CD4-positive, alpha-beta T cell treated with Interleukin-15 for 4 hours (primary cell): ENCODE data around the gene SLC13A5.
A peak's percentile ranks its signal among the peaks of the same experiment; 100 is the strongest.
"Not testable (repeated sequence)": the region's sequence is repeated elsewhere in the genome, so short reads cannot be mapped to it uniquely, and the experiment has no call there.

Experiments
- DNase-seq: peaks from one replicate; pipeline ENCODE4 v3.0.0-alpha.2; 2020; ENCODE audit warnings: low spot score

SLC13A5 gene

DNA sequence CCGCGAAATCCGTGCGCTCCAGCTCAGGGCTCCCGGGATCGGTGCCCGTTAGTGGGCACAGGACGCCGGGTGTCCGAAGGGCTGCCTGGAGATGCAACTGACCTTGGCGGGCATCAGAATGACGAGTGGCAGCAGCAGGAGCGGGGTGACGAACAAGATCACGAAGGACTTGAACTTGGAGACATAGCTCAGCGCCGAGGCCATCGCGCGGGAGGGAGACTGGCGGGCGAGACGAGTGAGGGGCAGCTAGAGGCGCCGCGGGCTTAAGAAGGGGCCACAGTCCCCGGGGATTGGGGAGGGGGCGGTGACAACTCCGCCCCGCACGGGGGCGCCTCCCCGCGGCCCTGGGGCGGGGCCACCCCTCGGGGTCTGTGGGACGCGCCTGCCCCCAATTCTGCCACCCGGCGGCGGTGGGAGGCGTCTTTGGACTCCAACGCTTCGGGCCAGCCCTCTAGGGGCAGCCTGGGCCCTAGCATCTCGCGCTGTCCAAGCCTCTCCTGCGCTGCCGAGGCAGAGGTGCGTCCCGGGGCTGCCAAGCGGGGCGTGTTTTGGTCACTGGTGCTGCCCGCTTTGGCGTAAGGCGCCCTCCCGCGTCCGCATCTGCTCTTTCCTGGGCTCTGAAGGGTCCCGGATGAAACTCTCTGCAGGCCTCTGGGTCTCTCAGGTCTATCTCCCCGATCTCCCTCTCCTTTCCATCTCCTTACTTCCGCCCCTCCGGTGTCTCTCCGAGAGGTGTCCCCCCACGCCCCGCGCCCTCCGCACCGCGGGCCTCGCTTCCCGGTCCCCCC is at the start of gene SLC13A5:
TSS of gene SLC13A5 (minus strand) at position 240 of the 788 bp plus-strand sequence. CDS start at position 204, 36 bp downstream.
- DNase-seq: no peak

DNA sequence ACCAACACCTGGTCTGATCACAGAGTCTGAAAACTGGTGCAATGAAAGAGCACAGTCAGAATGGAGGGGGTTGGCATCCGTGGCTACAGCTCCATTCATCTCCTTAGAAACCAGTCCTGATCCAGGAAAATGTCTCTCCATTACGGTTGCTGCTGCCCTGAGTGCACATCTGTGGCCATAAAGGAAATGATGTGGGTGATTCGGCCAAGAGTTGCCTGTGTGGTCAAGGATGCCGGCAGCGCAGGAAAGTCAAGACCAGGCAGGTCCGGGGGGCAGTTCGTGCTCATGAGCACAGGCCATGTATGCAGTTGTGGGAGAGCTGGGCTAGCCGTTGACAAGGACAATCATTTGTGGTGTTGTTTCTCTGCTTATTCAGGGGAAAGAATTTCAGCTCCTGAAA is 48.6 kb upstream of the SLC13A5 start:
- no peak for DNase-seq

- no peak for DNase-seq
Measured at GRCh38 chr17:6757747-6758146, 44.6 kb upstream of the SLC13A5 start.

GRCh38 chr17:6756425-6757031 is 43.4 kb upstream of the SLC13A5 start:
- no peak for DNase-seq

DNA sequence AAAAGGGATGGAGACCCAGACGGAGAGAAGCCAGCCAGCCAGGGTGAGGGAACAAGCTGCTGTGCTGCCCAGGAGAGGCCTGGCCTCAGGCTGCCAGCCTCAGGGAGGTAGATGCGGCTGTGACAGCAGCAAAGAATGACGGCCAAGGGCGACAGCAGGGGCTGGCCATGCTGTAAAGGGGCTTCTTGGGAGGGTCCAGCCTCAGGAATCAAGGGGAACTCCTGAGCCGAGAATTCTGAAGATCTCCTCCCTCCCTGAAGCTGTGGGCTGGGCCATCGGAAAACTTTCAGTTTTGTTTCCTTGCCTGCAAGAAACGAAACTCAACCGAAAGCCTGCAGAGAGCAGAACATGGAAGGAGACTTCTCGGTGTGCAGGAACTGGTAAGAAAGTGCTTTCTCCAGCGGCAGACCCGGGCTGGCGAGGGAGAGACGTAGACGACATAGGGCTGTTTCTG is 42.6 kb upstream of the SLC13A5 start, which contains the start of gene XAF1:
TSS of gene XAF1 (plus strand) at position 316 of the 454 bp plus-strand sequence. CDS start at position 349, 33 bp downstream.
- peak; percentile 63 for DNase-seq

DNA sequence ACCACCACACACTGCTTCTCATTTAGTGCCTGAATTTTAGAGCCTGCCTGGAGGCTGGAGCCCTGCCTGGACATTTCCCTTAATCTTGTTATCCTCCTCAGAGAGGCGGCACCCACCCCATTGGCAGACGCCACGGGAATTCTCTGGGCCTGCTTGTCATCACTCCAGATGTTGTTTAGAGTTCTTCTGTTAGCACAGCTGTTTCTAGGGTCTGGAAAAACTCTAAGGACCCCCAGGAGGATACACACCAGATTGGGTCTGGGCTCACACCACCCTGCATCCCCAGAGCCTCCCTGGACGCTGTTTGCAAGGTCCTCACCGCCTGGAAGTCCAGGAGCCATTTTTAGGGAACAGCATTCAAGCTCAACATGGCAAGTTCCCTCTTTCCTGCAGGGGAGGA is 42.1 kb upstream of the SLC13A5 start:
- DNase-seq: no peak

DNA sequence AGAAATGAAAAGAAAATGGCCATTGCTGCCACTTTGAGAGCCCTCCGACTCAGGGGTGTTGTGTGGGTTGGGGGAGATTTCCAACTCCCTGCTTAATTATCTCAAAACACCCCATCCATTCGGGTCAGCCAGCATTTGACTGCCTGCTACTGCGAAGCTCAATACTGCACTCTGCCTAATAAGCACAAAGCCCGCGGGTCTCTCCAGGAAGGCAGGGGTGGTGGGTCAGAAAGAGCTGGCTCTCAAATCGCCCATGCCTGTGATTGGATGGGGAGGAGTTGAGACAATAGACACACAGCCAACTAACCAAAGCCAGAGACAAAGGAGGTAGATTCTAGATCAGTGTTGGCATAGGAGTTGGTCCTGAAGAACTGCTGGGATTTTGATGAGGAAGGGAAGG is 40.4 kb upstream of the SLC13A5 start:
- DNase-seq: no peak

GRCh38 chr17:6753006-6753445 is 39.9 kb upstream of the SLC13A5 start:
- peak; percentile 64 for DNase-seq

GRCh38 chr17:6752068-6752909 is 39.1 kb upstream of the SLC13A5 start:
- DNase-seq: no peak

DNA sequence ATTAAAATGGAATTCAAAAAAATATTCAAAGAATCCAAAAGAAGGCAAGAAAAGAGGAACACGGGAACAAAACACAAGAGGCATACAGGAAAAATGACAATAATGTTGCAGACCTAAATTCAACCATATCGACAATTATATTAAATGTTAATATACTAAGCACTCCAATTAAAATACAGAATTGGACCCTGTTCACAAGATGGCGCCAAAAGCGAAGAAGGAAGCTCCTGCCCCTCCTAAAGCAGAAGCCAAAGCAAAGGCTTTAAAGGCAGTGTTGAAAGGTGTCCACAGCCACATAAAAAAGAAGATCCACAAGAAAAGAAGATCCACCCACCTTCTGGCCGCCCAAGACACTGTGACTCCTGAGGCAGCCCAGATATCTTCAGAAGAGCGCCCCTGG is 36.4 kb upstream of the SLC13A5 start:
- peak; percentile 14 for DNase-seq

GRCh38 chr17:6748617-6749016 is 35.4 kb upstream of the SLC13A5 start:
- no peak for DNase-seq

DNA sequence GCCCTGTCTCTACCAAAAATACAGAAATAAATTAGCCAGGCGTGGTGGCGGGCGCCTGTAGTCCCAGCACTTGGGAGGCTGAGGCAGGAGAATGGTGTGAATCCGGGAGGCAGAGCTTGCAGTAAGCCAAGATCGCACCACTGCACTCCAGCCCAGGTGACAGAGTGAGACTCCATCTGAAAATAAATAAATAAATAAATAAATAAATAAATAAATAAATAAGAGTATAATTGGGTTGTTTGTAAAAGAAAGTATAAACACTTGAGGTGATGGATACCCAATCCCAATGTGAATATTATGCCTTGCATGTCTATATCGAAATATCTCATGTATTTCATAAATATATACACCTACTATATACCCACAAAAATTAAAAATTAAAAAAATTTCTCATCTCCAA is 33.5 kb upstream of the SLC13A5 start:
- not testable (repeated sequence) for DNase-seq

DNA sequence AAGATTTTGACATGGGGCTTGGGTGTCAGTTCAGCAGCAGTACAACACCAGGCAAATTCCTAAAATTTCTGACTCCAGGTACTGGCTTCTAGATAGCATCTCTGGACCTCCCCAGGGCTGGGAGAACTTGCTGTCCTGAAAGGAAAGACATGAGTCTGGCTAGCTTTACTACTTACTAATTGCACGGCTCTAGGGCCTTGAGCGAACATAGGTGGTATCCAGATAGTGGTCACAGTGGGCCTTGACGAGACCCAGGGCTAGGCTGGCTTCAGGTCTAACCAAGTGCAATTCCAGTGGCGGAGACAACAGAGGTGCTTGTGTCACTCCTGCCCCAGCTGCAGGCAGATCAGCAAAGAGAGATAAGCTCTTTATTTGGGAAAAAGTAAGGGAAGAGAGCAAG is 16.4 kb upstream of the SLC13A5 start:
- DNase-seq: no peak

- no peak for DNase-seq
Measured at GRCh38 chr17:6724009-6724408, 10.8 kb upstream of the SLC13A5 start.

- no peak for DNase-seq
Measured at GRCh38 chr17:6721744-6722143, 8.6 kb upstream of the SLC13A5 start.

- no peak for DNase-seq
Measured at GRCh38 chr17:6716736-6717135, 3.6 kb upstream of the SLC13A5 start.

GRCh38 chr17:6714315-6714874 is 1.2 kb upstream of the SLC13A5 start:
- DNase-seq: no peak

DNA sequence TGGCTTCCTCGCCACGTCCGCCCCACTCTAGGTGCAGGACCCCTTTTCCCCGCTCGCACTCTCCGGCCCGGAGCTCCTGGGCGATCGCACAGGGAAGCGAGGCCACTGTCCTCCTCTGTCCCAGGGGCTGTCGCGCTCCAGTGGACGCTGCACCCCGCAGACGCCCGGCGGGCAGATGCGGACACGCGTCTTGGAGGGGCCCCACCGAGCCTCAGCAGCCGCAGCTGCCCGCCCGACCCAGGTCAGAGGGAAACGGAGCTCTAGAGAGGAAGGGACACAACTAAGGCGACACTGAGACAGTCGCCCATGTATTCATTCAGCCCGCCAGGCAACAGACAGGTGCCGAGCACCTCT is 726 bp upstream of the SLC13A5 start:
- no peak for DNase-seq

DNA sequence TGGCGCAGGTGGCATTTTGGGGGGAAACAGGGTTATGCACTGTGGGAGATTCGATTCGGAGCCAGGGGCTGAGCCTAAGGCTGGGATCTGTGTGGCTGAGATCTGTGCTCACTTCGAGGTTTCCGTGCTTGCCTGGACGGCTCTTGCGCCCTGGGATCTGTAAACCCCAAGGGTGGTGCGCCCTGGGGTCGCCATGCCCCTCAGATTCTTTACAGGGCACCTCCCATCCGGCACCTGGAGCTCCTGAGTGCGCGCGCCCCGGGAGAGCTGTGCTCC is 377 bp downstream of the SLC13A5 start:
- no peak for DNase-seq

- no peak for DNase-seq
Measured at GRCh38 chr17:6712058-6712853, 913 bp downstream of the SLC13A5 start.

DNA sequence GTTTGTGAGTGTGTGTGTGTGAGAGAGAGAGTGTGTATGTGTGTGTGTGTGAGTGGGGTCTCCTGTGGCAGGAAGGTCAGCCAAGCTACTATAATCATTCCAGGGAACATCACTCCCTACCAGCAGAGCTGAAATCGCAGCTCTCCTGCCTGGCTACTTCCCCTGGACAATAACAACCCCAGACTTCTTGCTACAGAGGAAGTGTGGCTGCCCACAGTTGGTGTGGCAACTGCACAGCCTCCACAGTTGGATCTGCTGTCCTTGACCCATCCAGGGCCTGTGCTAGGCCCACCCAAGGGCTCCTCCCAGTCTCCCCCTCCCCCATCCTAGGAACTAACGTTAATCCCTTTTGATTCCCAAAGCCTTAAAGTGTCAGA is 1.5 kb downstream of the SLC13A5 start:
- no peak for DNase-seq
